ENCODE data around the gene TYR. TPM values are rescaled to one million over a fixed set of nuclear protein-coding genes. Genes with fewer than 3 reads are reported as not detected.
"Not testable (repeated sequence)": the region's sequence is repeated elsewhere in the genome, so short reads cannot be mapped to it uniquely, and the experiment has no call there.

TYR gene
- total RNA-seq, 3 donors from 2014 or later (not counting 1 experiment from before 2014, with no cell fraction given) = not detected

- Mint-ChIP-seq H3K4me3 (no peak overlapping the region), H3K27ac (no peak overlapping the region), H3K9me3 (peaks cover 3 to 10% of the 10 kb centered on the region in 2 donors), H3K36me3 (no peaks in the 10 kb centered on the region), H3K4me1 (no peaks in the 10 kb centered on the region), H3K27me3 (ENCODE audit: low read depth in 2 of 2) (no peaks in the 10 kb centered on the region)
- Histone ChIP-seq H3K9me3 (ENCODE audit: control insufficient read depth, insufficient read depth, low read length) (no peaks in the 10 kb centered on the region), H3K27me3 (ENCODE audit: control insufficient read depth, insufficient read depth, low read length) (no peaks in the 10 kb centered on the region), H3K36me3 (ENCODE audit: control insufficient read depth, insufficient read depth, low read length) (no peaks in the 10 kb centered on the region), H3K4me3 (ENCODE audit: low read length) (no peak overlapping the region), H3K4me1 (ENCODE audit: control insufficient read depth, insufficient read depth, low read length) (no peaks in the 10 kb centered on the region), H3K27ac (ENCODE audit: low read length) (no peak overlapping the region)
- 37% methylated on average over 17 of the region's 18 CpGs for WGBS (ENCODE audit: insufficient coverage)
- ATAC-seq (no peak), DNase-seq (no peak)
- intact Hi-C loops (cut with micrococcal nuclease) = no loop called here
- TF ChIP-seq, protein P1, sequence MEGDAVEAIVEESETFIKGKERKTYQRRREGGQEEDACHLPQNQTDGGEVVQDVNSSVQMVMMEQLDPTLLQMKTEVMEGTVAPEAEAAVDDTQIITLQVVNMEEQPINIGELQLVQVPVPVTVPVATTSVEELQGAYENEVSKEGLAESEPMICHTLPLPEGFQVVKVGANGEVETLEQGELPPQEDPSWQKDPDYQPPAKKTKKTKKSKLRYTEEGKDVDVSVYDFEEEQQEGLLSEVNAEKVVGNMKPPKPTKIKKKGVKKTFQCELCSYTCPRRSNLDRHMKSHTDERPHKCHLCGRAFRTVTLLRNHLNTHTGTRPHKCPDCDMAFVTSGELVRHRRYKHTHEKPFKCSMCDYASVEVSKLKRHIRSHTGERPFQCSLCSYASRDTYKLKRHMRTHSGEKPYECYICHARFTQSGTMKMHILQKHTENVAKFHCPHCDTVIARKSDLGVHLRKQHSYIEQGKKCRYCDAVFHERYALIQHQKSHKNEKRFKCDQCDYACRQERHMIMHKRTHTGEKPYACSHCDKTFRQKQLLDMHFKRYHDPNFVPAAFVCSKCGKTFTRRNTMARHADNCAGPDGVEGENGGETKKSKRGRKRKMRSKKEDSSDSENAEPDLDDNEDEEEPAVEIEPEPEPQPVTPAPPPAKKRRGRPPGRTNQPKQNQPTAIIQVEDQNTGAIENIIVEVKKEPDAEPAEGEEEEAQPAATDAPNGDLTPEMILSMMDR (IDR thresholded peaks at IDR 0.05) = no peak
Measured at GRCh38 chr11:89293965-89294679, 116.4 kb downstream of the TYR start.

GRCh38 chr11:89295023-89295422 is 117.3 kb downstream of the TYR start:
- DNase-seq; intact Hi-C loops (cut with micrococcal nuclease); H3K27ac Mint-ChIP-seq; H3K4me3 Mint-ChIP-seq; H3K27me3 Mint-ChIP-seq (ENCODE audit: low read depth in 2 of 2); H3K27ac ChIP-seq (ENCODE audit: low read length); H3K4me1 ChIP-seq (ENCODE audit: control insufficient read depth, insufficient read depth, low read length); ATAC-seq; H3K36me3 Mint-ChIP-seq; H3K4me3 ChIP-seq (ENCODE audit: low read length); H3K9me3 ChIP-seq (ENCODE audit: control insufficient read depth, insufficient read depth, low read length); H3K36me3 ChIP-seq (ENCODE audit: control insufficient read depth, insufficient read depth, low read length); H3K27me3 ChIP-seq (ENCODE audit: control insufficient read depth, insufficient read depth, low read length); H3K4me1 Mint-ChIP-seq: not testable (repeated sequence)
- H3K9me3 Mint-ChIP-seq = peaks cover 3 to 10% of the 10 kb centered on the region in 2 donors
- no CpG with 5 or more reads among the region's 7 CpGs for WGBS (ENCODE audit: insufficient coverage)

DNA sequence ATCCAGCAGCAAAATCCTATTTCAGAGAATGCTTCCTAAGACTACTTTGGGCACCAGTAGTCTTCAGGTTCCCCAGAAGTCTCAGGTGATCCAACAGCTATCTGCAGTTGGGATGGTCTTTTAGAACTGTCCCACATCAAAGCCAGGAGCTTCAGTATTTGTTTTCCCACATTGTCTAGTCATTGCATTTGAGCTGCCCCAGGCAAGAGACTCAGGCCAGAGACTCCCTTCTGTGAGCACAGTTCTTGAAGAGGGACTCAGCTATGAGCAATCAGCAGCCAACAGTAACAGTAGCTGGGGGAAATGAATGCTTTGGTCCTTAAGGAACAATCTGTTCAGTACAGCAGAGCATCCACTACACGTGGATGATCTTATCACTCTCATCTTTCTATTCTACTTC is 125.4 kb downstream of the TYR start:
- H3K9me3 ChIP-seq (ENCODE audit: control insufficient read depth, insufficient read depth, low read length); H3K4me3 Mint-ChIP-seq; H3K4me1 ChIP-seq (ENCODE audit: control insufficient read depth, insufficient read depth, low read length); H3K27me3 ChIP-seq (ENCODE audit: control insufficient read depth, insufficient read depth, low read length); H3K27ac ChIP-seq (ENCODE audit: low read length); intact Hi-C loops (cut with micrococcal nuclease); DNase-seq; H3K27me3 Mint-ChIP-seq (ENCODE audit: low read depth in 2 of 2); H3K4me3 ChIP-seq (ENCODE audit: low read length); H3K36me3 ChIP-seq (ENCODE audit: control insufficient read depth, insufficient read depth, low read length); H3K9me3 Mint-ChIP-seq; H3K4me1 Mint-ChIP-seq; ATAC-seq; H3K27ac Mint-ChIP-seq; H3K36me3 Mint-ChIP-seq: not testable (repeated sequence)
- WGBS (ENCODE audit: insufficient coverage) = 67% methylated on average over 1 of the region's 1 CpG

GRCh38 chr11:89308272-89308671 is 130.6 kb downstream of the TYR start:
- H3K4me1 Mint-ChIP-seq; H3K36me3 Mint-ChIP-seq; intact Hi-C loops (cut with micrococcal nuclease); H3K27ac Mint-ChIP-seq; H3K27me3 ChIP-seq (ENCODE audit: control insufficient read depth, insufficient read depth, low read length); H3K4me3 Mint-ChIP-seq; H3K9me3 Mint-ChIP-seq; ATAC-seq; H3K36me3 ChIP-seq (ENCODE audit: control insufficient read depth, insufficient read depth, low read length); DNase-seq; H3K4me3 ChIP-seq (ENCODE audit: low read length); H3K27me3 Mint-ChIP-seq (ENCODE audit: low read depth in 2 of 2); H3K9me3 ChIP-seq (ENCODE audit: control insufficient read depth, insufficient read depth, low read length); H3K4me1 ChIP-seq (ENCODE audit: control insufficient read depth, insufficient read depth, low read length); H3K27ac ChIP-seq (ENCODE audit: low read length): not testable (repeated sequence)
- 100% methylated on average over 1 of the region's 1 CpG for WGBS (ENCODE audit: insufficient coverage)

DNA sequence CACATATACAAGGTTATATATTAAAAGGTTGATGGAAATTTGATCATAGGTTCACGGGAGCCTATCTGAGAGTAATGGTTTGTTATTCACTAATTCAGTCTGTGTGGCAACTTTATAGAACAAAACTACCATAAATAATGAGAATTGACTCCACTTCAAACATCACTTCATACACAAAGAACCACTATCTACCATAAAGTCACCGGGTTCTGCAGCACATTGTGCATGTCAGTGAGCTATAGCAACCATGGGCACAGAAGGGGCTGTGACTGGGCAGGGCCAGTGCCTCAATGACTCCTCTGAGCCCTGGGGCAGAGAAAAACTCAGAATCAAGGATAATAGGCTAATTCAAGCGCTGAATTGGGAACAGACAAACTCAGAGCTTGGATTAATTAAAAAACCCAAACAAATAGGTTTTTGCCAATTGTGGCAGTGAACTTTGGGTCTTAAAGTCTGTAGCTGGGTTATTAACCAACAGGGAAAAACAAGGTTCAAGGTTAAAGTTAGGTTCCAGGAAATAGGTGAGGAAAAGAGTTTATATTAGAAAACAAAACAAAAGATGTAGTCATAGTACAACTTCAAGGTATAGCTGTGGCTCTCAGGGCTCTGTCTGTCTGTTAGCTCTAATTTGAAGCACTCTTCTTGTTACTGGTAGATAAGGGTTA is 131.8 kb downstream of the TYR start:
- WGBS (ENCODE audit: insufficient coverage) = 73% methylated on average over 1 of the region's 3 CpGs

DNA sequence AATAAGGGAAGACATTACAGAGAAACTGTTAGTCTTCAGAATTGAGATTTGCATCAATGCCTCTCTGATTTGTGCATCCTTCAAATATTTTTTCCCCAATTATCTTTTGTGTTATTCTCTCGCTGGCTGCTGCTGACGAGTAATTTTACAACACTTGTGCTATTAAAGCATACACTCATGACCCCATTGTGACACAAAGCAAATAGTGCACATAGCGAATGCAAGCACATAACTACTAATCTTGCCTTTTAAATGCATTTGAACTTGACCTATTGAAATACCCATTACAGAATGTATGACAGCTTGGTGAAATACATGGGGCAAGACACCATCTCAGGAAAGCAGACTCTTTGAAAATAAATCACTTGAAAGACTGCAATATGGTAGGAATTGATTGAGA is 132.9 kb downstream of the TYR start:
- intact Hi-C loops (cut with micrococcal nuclease); H3K36me3 Mint-ChIP-seq; H3K27me3 ChIP-seq (ENCODE audit: control insufficient read depth, insufficient read depth, low read length); H3K4me3 Mint-ChIP-seq; ATAC-seq; H3K27me3 Mint-ChIP-seq (ENCODE audit: low read depth in 2 of 2); H3K36me3 ChIP-seq (ENCODE audit: control insufficient read depth, insufficient read depth, low read length); H3K4me1 ChIP-seq (ENCODE audit: control insufficient read depth, insufficient read depth, low read length); H3K9me3 Mint-ChIP-seq; H3K4me1 Mint-ChIP-seq; H3K4me3 ChIP-seq (ENCODE audit: low read length); H3K27ac Mint-ChIP-seq; H3K27ac ChIP-seq (ENCODE audit: low read length); H3K9me3 ChIP-seq (ENCODE audit: control insufficient read depth, insufficient read depth, low read length); DNase-seq: not testable (repeated sequence)
- WGBS (ENCODE audit: insufficient coverage) = 89% methylated on average over 3 of the region's 3 CpGs

More for the DNA sequence above, 131.8 kb downstream of the TYR start:
- H3K4me1 ChIP-seq (ENCODE audit: control insufficient read depth, insufficient read depth, low read length); H3K27me3 ChIP-seq (ENCODE audit: control insufficient read depth, insufficient read depth, low read length); H3K9me3 Mint-ChIP-seq; H3K36me3 ChIP-seq (ENCODE audit: control insufficient read depth, insufficient read depth, low read length); H3K4me1 Mint-ChIP-seq; intact Hi-C loops (cut with micrococcal nuclease); H3K27me3 Mint-ChIP-seq (ENCODE audit: low read depth in 2 of 2); H3K36me3 Mint-ChIP-seq; ATAC-seq; H3K4me3 ChIP-seq (ENCODE audit: low read length); H3K27ac ChIP-seq (ENCODE audit: low read length); H3K4me3 Mint-ChIP-seq; H3K9me3 ChIP-seq (ENCODE audit: control insufficient read depth, insufficient read depth, low read length); H3K27ac Mint-ChIP-seq; DNase-seq: not testable (repeated sequence)

Measured in natural killer cell (primary cell).